Nucleus accumbens (tissue), 56 donors: ENCODE results near the gene CYS1.
"Not testable (repeated sequence)": the region's sequence is repeated elsewhere in the genome, so short reads cannot be mapped to it uniquely, and the experiment has no call there.

Source experiments
- DNase-seq, 56 donors: peaks; one replicate each; lab custom pipeline; 2025; lab: John Stamatoyannopoulos, UW

Gene CYS1

DNA sequence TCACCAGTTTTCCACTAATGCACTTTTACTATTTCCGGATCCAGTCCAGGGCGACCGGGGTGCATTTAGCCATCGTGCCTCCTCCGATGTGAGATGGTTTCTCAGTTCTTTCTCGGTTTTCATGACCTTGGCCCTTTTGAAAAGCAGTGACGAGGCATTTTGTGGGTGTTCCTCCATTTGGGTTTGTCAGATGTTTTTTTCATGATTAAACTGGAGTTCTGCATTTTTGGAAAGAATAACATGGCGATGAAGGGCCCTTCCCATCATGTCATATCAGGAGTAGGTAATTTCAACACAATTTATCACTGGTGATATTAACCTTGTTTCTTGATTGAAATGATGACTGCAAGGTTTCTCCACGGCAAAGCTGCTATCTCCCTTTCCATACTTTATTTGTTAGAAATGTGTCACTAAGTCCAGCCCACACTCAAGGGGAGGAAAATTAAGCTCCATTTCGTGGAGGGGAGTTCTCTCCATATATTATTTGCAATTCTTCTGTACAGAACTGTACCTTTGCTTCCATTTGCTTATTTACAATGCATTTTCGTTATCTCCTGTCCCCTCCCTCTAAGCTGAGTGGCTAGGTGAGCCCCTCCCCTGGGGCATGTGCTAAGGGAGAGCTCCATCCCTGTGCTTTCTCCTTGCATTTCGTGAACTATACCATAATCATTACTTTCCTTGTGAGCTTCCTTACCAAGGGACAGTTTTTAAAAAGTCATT is 45.7 kb downstream of the CYS1 start:
- DNase-seq: no peak

GRCh38 chr2:10033251-10034006 is 46.8 kb downstream of the CYS1 start:
- no peak for DNase-seq

DNA sequence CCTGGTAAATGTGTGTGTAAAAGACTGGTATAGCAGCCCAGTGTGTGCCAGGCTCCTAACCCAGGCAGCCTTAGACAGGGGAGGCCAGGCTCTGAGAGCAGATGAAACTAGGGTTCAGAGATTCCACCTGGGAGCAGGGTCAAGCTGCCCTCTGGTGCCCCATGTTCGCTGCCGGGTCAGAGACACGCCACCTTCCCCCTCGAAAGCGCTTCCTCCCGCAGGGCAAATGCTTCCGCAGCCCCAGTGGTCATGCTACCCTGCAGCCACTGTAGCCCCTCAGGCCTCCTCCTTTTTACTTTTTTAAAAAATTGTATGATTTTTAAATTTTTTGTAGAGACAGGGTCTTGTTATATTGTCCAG is 47.5 kb downstream of the CYS1 start:
- no peak for DNase-seq

DNA sequence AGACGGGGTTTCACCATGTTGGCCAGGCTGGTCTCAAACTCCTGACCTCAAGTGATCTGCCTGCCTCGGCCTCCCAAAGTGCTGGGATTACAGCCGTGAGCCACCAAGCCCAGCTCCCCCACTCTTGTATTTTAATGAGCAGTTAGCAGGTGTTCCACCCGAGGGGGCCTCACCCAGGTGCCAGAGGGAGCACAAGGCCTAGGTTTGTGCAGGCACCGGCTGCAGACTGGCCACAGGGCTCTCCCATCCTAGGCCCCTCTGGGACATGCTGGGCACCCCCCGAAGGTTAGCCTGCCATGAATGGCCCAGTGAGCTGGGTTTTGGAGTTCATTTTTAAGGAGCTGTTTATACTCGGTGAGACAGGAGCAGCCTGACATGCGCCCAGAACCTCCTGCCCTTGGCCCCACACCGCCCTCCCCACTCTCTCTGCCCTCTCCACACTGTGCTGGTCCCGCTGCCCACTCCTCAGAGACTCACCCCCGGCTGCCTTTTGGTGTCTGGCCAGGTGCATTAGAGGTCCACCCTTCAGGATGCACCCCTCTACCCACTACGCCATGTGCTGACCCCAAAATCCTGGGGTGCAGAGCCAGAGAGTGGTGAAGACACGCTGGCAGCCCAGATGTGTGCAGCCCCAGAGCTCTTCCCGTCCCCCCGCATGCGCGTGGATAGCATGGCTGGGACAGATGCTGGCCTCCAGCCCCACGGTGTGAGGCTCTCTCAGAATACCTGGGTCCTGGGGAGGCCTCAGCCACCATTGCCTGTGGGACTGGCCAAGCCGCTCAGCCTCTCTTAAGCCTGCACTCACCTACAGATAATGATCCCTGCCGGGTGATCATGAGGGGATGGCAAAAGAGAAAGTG is 48.1 kb downstream of the CYS1 start:
- no peak for DNase-seq

- not testable (repeated sequence) for DNase-seq
These were observed 49.4 kb downstream of the CYS1 start for GRCh38 chr2:10030798-10031197.

DNA sequence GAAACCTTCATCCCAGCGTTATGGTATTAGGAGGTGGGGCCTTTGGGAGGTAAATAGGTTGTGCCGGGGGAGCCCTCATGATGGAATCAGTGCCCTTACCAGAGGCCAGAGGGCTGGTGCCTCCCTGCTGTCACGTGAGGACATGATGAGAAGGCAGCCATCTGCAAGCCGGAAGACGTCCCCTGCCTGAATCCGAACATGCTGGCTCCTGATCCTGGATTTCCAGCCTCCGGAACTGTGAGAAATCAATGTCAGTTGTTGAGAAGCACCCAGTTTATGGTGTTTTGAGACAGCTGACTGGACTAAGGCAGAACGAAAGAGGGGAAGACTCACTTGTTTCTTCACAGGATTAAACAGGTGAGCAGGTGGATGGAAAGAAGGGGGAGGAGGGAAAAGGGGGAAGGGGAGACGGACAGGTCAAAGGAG is 49.9 kb downstream of the CYS1 start:
- DNase-seq: no peak

- no peak for DNase-seq
These were observed 50.4 kb downstream of the CYS1 start for GRCh38 chr2:10029875-10030223.

- peak in 5 of 56 donors; percentile 8 to 36 (median 25) for DNase-seq
These were observed 51.0 kb downstream of the CYS1 start for GRCh38 chr2:10028988-10029874.

- DNase-seq: no peak
These were observed 51.7 kb downstream of the CYS1 start for GRCh38 chr2:10028407-10028987.

GRCh38 chr2:10027660-10028330 is 52.4 kb downstream of the CYS1 start:
- DNase-seq: no peak

DNA sequence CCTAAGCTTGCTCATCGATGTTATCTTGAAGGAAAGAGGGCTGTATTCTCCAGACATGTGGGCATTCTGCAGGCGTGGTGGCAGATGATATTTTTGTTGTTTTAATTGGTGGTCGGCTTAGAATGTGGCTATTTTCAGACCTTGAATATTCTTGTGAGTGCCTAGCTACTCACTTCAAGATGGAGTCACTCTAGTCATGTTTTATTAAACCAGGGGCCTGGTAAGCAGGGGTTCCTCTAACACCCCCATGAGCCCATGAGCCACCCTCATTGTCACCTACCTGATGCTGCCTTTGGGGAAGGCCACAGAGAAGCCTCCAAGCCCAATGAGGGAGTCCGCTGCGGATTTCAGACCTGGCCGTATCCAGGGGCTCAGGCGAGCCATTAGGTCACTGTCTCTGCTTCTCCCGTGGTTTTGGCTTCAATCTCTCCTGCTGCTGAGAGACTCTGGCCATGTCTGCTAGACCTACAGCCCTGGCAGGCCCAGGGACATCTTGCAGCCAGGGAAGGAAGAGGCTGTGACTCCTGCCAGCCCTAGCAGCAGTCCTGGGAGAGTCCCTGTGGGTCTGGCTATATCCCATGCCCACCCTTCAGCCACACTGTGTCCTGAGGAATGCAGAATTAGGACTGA is 53.2 kb downstream of the CYS1 start:
- no peak for DNase-seq

DNA sequence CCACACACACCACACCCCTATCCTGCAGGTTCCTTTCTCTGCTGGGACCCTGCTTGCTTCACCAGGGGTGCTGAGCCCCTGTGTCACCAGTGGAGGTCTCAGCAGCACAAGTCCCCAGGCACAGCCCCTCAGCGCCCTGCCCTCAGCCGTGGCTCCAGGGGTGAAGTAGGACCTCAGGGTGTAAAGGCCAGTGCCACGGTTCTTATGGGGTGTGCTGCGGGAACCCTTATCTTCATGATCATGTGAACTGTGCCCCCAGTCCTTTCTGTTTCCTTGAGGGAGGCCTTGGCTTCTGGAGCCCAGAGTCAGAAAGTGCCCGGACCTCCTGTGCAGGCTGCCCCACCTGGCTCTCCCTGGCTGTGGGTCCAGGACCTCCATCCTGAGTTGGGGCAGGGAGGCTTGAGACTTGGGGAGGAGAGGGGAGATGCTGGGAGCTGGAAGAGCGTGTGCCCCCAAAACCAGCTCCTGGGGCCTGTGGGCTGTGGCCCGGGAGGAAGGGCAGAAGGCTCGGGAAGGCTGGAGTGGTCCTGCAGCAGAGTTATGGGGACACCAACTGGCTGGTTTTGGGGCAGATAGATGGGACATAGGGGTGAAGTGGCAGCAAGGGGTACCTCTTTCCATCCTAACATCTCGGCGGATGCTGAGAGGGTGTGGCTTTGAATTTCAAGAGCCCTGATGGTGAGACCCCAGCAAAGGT is 57.1 kb downstream of the CYS1 start:
- no peak for DNase-seq

DNA sequence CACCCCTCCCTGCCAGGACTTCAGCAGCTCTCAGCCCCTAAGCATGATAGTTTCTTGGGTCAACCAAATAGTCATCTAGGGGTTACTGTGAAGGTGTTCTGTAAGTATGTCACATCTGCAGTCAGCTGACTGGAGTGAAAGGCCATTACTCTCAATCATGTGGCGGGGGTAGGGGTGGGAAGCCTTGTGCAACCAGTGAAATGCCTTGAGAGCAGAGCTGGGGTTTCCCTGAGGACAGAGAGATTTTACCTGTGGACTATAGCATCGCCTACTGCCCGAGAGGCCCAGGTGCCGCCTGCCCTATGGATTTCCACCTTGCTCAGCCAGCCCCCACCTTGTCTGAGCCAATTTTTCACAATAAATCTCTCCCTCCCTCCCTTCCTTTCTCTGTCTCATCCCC is 57.8 kb downstream of the CYS1 start:
- no peak for DNase-seq

- DNase-seq: no peak
These were observed 58.2 kb downstream of the CYS1 start for GRCh38 chr2:10022041-10022421.

DNA sequence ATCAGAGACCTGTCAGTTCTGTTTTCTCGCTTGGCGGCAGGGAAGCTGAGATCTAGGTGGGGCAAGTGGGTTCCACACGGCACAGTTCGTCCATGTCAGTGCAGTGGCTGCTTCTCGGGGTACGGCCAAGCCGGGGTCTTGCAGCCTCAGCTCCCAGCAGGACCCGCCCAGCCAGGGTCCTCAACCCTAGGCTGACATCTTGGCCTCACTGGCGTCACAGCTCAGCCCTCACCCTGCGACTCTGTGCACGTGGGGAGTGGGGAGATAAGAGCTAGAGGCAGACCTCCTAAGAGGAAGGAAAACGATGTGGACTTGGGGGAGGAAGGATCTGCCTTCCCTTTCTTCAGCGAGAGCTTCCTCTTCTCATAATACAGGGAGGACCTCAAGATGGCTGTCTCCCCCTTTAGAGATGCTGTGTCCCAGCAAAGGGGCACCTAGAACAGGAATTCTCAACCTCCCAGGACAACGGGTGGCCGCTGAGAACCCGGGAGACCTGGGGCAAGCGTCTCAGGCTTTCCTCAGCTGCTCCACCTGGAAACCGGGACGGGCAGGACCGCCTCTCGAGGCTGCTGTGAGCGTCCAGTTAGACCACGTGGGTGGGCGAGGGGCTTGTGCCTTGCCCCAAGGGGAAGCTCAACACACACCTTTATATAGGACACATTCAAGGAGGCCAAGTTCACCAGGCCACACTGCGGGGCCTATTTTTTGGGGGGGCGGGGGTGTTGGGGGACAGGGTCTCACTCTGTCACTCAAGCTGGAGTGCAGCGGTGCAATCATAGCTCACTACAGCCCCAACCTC is 60.4 kb downstream of the CYS1 start:
- no peak for DNase-seq

DNA sequence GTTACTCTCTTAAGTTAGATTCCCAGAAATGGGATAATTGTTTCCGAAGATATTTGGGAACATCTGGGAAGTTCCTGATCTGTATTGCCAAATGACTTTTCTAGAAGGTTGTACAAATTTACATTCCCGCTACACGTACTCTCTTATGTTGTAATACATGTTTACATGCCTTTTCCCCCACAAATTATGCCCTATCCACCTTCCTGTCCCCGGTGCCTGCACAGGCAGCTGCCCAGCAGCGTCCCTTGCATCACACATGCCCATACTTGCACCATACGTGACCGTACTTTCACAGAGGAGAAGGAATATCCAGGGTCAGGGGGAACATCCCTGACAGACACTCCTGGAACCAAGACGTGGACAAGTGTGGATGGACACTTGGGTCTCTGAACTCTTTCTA is 61.0 kb downstream of the CYS1 start:
- no peak for DNase-seq

- no peak for DNase-seq
These were observed 62.8 kb downstream of the CYS1 start for GRCh38 chr2:10017313-10017941.
